ENCODE measurements around the gene TRPT1.

The TRPT1 gene

GRCh38 chr11:64240435-64241240, 14.7 kb upstream of the TRPT1 start, which contains the start of gene FKBP2:
FKBP2 (plus strand) TSS chr11:64241095; CDS start chr11:64242388, 1,293 bp downstream.
- Histone ChIP-seq H3K9me3 (ENCODE audit: insufficient read depth, low read depth, low read length) (no peaks in the 10 kb centered on the region), H3K27me3 (ENCODE audit: insufficient read depth, low read length) (no peaks in the 10 kb centered on the region), H3K9ac (ENCODE audit: low read depth, low read length) (peak within 1 kb of the TSS; percentile 92), H3K4me1 (ENCODE audit: insufficient read depth, low read length) (0 out of 2 replicates have a peak, but pooled peaks cover 7% of the 10 kb centered on the region), H3K4me3 (ENCODE audit: low read length) (peak within 1 kb of the TSS; percentile 83), H3K36me3 (ENCODE audit: insufficient read depth, low read depth, low read length) (peaks cover 34% of the 10 kb centered on the region), H3K27ac (ENCODE audit: low read length) (peak within 1 kb of the TSS; percentile 74)

DNA sequence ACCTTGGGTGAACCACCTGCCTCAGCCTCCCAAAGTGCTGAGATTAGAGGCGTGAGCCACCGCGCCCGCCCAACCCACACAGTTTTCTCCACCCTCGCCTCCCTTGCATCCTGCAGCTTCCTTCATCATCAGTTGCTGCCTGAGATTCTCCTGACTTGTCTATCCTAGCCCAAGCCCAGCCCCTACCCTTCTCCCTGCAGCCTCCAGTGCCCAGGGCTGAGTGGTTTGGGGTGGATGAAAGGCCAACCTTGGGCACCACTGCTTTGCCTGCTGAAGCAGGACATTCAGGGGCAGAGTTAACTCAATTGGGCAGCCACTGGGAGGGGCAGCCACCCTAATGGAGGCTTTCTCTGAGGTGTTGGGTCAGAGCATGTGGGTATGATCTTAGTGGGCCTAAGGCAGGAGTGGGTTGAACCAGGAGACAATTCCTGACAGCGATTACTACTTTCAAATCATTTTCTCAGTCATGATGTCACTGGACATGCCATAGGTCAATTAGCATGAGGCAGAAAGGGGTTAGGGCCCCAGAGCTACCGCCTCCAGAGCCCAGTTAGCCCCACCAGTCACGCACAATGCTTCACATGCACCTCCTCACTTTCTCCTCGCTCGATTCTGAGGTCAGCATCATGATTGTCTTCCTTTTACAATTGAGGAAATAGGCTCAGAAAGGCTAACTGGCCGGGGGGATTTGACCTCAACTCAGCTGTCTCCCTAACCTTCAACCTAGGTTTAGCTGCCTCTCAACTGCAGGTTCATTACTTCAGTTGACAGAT, 13.9 kb upstream of the TRPT1 start:
- Histone ChIP-seq H3K36me3 (ENCODE audit: insufficient read depth, low read depth, low read length) (peaks cover 30% of the 10 kb centered on the region), H3K9me3 (ENCODE audit: insufficient read depth, low read depth, low read length) (no peaks in the 10 kb centered on the region), H3K4me1 (ENCODE audit: insufficient read depth, low read length) (peaks cover 7% of the 10 kb centered on the region; the same call in 1 of the 2 replicates), H3K4me3 (ENCODE audit: low read length) (peak overlapping the region; percentile 83), H3K9ac (ENCODE audit: low read depth, low read length) (peak overlapping the region; percentile 87; the same call in 1 of the 2 replicates), H3K27ac (ENCODE audit: low read length) (no peak overlapping the region), H3K27me3 (ENCODE audit: insufficient read depth, low read length) (peaks cover 5% of the 10 kb centered on the region; the same call in 1 of the 2 replicates)

- peaks cover 23% of the 10 kb centered on the region for H3K36me3 ChIP-seq (ENCODE audit: insufficient read depth, low read depth, low read length)
- no peak overlapping the region for H3K4me3 ChIP-seq (ENCODE audit: low read length)
- no peaks in the 10 kb centered on the region for H3K9me3 ChIP-seq (ENCODE audit: insufficient read depth, low read depth, low read length)
- H3K4me1 ChIP-seq (ENCODE audit: insufficient read depth, low read length), result peaks cover 7% of the 10 kb centered on the region; the same call in 1 of the 2 replicates
- H3K27me3 ChIP-seq (ENCODE audit: insufficient read depth, low read length), result peaks cover 6% of the 10 kb centered on the region; the same call in 1 of the 2 replicates
- H3K9ac ChIP-seq (ENCODE audit: low read depth, low read length), result no peak overlapping the region
- no peak overlapping the region for H3K27ac ChIP-seq (ENCODE audit: low read length)
These were observed 13.0 kb upstream of the TRPT1 start for GRCh38 chr11:64238999-64239398.

DNA sequence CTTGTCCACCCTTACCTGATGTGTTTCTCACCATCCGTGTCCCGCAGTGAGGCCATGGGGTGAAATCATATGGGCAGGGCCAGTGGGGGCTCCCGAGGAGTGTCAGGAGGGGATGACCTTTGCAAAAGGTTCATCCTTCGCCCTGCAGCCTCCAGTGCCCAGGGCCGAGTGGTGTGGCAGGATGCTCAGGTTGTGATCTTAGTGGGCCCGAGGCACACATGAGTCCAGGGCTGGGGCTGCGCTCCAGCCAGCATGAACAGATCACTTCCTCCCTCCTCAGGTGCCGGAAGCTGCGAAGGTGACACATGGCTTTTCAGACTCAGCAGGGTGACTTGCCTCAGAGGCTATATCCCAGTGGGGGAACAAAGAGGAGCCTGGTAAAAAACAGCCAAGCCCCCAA, 12.1 kb upstream of the TRPT1 start:
- Histone ChIP-seq H3K4me1 (ENCODE audit: insufficient read depth, low read length) (peaks cover 7% of the 10 kb centered on the region; the same call in 1 of the 2 replicates), H3K4me3 (ENCODE audit: low read length) (no peak overlapping the region), H3K27ac (ENCODE audit: low read length) (no peak overlapping the region), H3K9me3 (ENCODE audit: insufficient read depth, low read depth, low read length) (no peaks in the 10 kb centered on the region), H3K36me3 (ENCODE audit: insufficient read depth, low read depth, low read length) (peaks cover 14% of the 10 kb centered on the region), H3K9ac (ENCODE audit: low read depth, low read length) (no peak overlapping the region), H3K27me3 (ENCODE audit: insufficient read depth, low read length) (peaks cover 15% of the 10 kb centered on the region)

- Histone ChIP-seq H3K4me3 (ENCODE audit: low read length) (no peak overlapping the region), H3K36me3 (ENCODE audit: insufficient read depth, low read depth, low read length) (peaks cover 13% of the 10 kb centered on the region), H3K27ac (ENCODE audit: low read length) (no peak overlapping the region), H3K27me3 (ENCODE audit: insufficient read depth, low read length) (peaks cover 20% of the 10 kb centered on the region), H3K9me3 (ENCODE audit: insufficient read depth, low read depth, low read length) (no peaks in the 10 kb centered on the region), H3K9ac (ENCODE audit: low read depth, low read length) (no peak overlapping the region), H3K4me1 (ENCODE audit: insufficient read depth, low read length) (peaks cover 7% of the 10 kb centered on the region; the same call in 1 of the 2 replicates)
These were observed 11.5 kb upstream of the TRPT1 start for GRCh38 chr11:64237484-64237951.

DNA sequence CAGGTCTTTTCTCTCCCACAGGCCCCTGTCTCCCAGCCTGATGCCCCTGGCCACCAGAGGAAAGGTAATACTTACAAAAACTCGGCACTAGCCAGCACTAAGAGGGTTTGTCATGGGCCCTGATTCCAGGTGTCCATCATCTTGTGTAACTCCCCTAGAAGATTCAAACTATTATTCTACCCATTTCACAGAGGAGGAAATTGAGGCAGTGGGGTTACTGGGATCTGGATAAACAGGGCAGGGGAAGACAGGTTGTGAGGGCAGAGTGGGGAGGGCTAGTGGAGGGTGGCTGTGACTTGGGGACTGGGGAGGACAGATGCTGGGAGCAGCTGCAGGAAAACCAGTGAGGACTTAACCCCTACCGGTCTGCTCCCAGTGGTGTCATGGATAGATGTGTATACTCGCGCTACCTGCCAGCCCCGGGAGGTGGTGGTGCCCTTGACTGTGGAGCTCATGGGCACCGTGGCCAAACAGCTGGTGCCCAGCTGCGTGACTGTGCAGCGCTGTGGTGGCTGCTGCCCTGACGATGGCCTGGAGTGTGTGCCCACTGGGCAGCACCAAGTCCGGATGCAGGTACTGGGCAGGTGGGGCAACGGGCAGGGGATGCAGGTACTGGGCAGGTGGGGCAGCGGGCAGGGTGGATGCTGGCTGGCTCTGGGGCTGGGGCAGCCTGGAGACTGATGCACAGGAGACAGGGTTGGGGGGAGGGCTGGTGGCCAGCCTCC, 9.6 kb upstream of the TRPT1 start:
- no peak overlapping the region for H3K27ac ChIP-seq (ENCODE audit: low read length)
- peaks cover 13% of the 10 kb centered on the region for H3K36me3 ChIP-seq (ENCODE audit: insufficient read depth, low read depth, low read length)

GRCh38 chr11:64234647-64235379, 8.8 kb upstream of the TRPT1 start:
- H3K36me3 ChIP-seq (ENCODE audit: insufficient read depth, low read depth, low read length), result peaks cover 13% of the 10 kb centered on the region
- no peaks in the 10 kb centered on the region for H3K9me3 ChIP-seq (ENCODE audit: insufficient read depth, low read depth, low read length)
- H3K9ac ChIP-seq (ENCODE audit: low read depth, low read length), result peak overlapping the region; percentile 48; the same call in 1 of the 2 replicates
- H3K4me1 ChIP-seq (ENCODE audit: insufficient read depth, low read length), result peaks cover 1% of the 10 kb centered on the region; the same call in 1 of the 2 replicates
- peak overlapping the region; percentile 71 for H3K4me3 ChIP-seq (ENCODE audit: low read length)
- H3K27ac ChIP-seq (ENCODE audit: low read length), result no peak overlapping the region
- H3K27me3 ChIP-seq (ENCODE audit: insufficient read depth, low read length), result peaks cover 32% of the 10 kb centered on the region

More for the DNA sequence above, 9.6 kb upstream of the TRPT1 start:
- peaks cover 7% of the 10 kb centered on the region; the same call in 1 of the 2 replicates for H3K4me1 ChIP-seq (ENCODE audit: insufficient read depth, low read length)
- no peaks in the 10 kb centered on the region for H3K9me3 ChIP-seq (ENCODE audit: insufficient read depth, low read depth, low read length)
- H3K4me3 ChIP-seq (ENCODE audit: low read length), result peak overlapping the region; percentile 71
- H3K27me3 ChIP-seq (ENCODE audit: insufficient read depth, low read length), result peaks cover 32% of the 10 kb centered on the region
- peak overlapping the region; percentile 48; the same call in 1 of the 2 replicates for H3K9ac ChIP-seq (ENCODE audit: low read depth, low read length)

- peak within 1 kb of the TSS; percentile 53; the same call in 1 of the 2 replicates for H3K9ac ChIP-seq (ENCODE audit: low read depth, low read length)
- H3K27ac ChIP-seq (ENCODE audit: low read length), result no peak within 1 kb of the TSS
- peak within 1 kb of the TSS; percentile 72 for H3K4me3 ChIP-seq (ENCODE audit: low read length)
- H3K27me3 ChIP-seq (ENCODE audit: insufficient read depth, low read length), result peaks cover 32% of the 10 kb centered on the region
- H3K9me3 ChIP-seq (ENCODE audit: insufficient read depth, low read depth, low read length), result no peaks in the 10 kb centered on the region
- H3K4me1 ChIP-seq (ENCODE audit: insufficient read depth, low read length), result peaks cover 3% of the 10 kb centered on the region
- peaks cover 13% of the 10 kb centered on the region for H3K36me3 ChIP-seq (ENCODE audit: insufficient read depth, low read depth, low read length)
These were observed 8.1 kb upstream of the TRPT1 start, which contains the start of gene VEGFB for GRCh38 chr11:64233913-64234586. VEGFB (plus strand) TSS chr11:64234584; CDS start chr11:64234834, 250 bp downstream.

DNA sequence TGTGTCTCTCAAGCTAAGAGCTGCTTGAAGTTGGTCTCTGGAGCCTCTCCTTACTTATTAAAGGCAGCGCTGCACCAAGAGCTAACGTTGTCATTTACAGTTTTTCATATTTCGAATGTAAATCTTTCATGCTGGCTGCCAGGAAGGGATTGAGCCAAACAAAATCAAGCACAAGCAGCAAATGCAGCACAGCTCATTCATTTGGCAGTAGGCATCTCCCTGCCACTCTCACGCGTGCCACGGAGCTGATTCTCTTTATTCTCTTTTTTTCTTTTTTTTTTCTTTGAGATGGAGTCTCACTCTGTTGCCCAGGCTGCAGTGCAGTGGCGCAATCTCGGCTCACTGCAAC, 7.0 kb upstream of the TRPT1 start:
- H3K9me3 ChIP-seq (ENCODE audit: insufficient read depth, low read depth, low read length), result no peaks in the 10 kb centered on the region
- peaks cover 4% of the 10 kb centered on the region; the same call in 1 of the 2 replicates for H3K36me3 ChIP-seq (ENCODE audit: insufficient read depth, low read depth, low read length)
- peaks cover 32% of the 10 kb centered on the region for H3K27me3 ChIP-seq (ENCODE audit: insufficient read depth, low read length)
- peaks cover 3% of the 10 kb centered on the region for H3K4me1 ChIP-seq (ENCODE audit: insufficient read depth, low read length)
- H3K9ac ChIP-seq (ENCODE audit: low read depth, low read length), result no peak overlapping the region
- no peak overlapping the region for H3K4me3 ChIP-seq (ENCODE audit: low read length)
- no peak overlapping the region for H3K27ac ChIP-seq (ENCODE audit: low read length)

DNA sequence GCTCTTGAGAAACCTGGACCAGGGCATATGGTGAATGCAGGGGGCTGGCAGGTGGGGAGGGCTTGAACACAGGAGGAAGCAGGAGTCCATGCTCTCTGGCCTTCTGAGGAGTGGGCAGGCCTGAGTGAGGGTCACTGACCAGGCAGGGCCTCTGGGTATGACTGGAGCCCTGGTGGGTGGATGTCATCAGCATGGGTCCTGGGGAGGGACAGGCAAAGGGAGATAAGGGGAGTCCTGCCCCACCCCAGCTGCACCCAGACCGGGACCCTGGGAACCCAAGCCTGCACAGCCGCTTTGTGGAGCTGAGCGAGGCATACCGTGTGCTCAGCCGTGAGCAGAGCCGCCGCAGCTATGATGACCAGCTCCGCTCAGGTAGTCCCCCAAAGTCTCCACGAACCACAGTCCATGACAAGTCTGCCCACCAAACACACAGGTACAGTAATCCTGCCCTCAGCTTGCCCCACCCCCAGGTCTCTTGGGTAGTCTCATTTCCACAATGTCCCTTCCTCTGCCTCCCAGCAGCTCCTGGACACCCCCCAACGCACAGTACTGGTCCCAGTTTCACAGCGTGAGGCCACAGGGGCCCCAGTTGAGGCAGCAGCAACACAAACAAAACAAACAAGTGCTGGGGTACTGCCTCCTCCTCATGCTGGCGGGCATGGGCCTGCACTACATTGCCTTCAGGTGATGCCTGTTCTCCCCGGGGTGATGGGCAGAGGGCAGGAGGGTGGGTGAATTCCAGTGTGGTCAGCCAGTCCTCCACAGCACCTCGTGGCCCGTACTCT, 6.4 kb upstream of the TRPT1 start:
- H3K9ac ChIP-seq (ENCODE audit: low read depth, low read length), result no peak overlapping the region
- peaks cover 32% of the 10 kb centered on the region for H3K27me3 ChIP-seq (ENCODE audit: insufficient read depth, low read length)
- H3K9me3 ChIP-seq (ENCODE audit: insufficient read depth, low read depth, low read length), result no peaks in the 10 kb centered on the region
- H3K27ac ChIP-seq (ENCODE audit: low read length), result no peak overlapping the region
- no peaks in the 10 kb centered on the region for H3K36me3 ChIP-seq (ENCODE audit: insufficient read depth, low read depth, low read length)
- H3K4me3 ChIP-seq (ENCODE audit: low read length), result no peak overlapping the region
- peaks cover 3% of the 10 kb centered on the region for H3K4me1 ChIP-seq (ENCODE audit: insufficient read depth, low read length)

Data from iPS-20b (cell line).